ENCODE data around the gene ENAH. TPM values are rescaled to one million over a fixed set of nuclear protein-coding genes. Genes with fewer than 3 reads are reported as not detected.
A peak's percentile ranks its signal among the peaks of the same experiment; 100 is the strongest.

The ENAH gene
- total RNA-seq, 1 donor from 2014 or later: 749 TPM

DNA sequence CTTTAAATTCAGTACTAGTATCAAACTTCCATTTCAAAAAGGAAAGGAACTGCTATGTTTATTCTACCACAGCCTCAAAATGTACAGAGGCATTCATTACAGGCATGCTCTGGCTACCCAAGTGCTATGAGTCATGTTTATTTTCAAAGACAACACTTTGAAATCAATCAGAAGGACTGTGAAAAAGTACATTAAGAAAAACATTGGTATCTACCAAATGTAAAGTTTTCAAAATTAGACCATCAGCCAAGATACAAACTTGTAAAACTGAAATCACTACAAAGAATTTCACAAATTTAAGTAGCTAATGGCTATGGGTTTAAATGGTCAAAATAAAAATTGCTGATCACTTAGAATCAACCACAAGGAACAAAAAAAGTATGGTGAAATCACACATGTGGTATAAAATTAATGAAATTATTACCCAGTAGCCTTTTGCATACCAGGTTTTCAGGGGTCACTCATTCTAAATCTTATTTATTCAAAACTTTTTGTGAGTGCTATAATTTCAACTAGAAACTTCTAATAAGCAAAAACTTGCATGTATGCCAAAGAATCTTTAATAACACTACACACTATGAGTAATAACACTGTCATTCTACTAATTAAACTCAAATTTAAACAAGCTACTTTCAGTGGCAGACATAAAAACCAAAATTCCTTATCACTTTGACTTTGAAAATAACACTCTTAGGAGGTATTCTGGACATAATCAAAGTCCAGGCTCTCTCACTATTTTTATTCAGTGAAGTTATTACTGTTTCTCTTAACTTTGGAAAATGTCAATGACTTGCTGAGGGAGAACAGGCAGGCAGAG lies 49.2 kb downstream of the ENAH start:
- Mint-ChIP-seq H3K4me3 (ENCODE audit: unreplicated experiment) (peak overlapping the region; percentile 51), H3K27me3 (ENCODE audit: low read depth, unreplicated experiment) (no peaks in the 10 kb centered on the region), H3K27ac (ENCODE audit: unreplicated experiment) (peak overlapping the region; percentile 86), H3K9me3 (ENCODE audit: unreplicated experiment) (peaks cover 2% of the 10 kb centered on the region), H3K36me3 (ENCODE audit: low read depth, unreplicated experiment) (peaks cover 21% of the 10 kb centered on the region), H3K4me1 (ENCODE audit: low read depth, unreplicated experiment) (peaks cover 65% of the 10 kb centered on the region)
- Histone ChIP-seq H3K27me3 (ENCODE audit: insufficient read depth, low read length) (no peaks in the 10 kb centered on the region), H3K9me3 (ENCODE audit: insufficient read depth, low read depth, low read length) (no peaks in the 10 kb centered on the region), H3K79me2 (ENCODE audit: insufficient read depth, low read length) (peaks cover 99% of the 10 kb centered on the region), H3K9ac (ENCODE audit: low read length) (no peak overlapping the region), H2AFZ (ENCODE audit: low read depth, low read length) (no peak overlapping the region), H4K20me1 (ENCODE audit: insufficient read depth, low read length) (peaks cover 94% of the 10 kb centered on the region), H3K4me1 (ENCODE audit: insufficient read depth, low read length) (peaks cover 24% of the 10 kb centered on the region), H3K36me3 (ENCODE audit: insufficient read depth, low read length) (no peaks in the 10 kb centered on the region), H3K27ac (ENCODE audit: low read depth, low read length) (peak overlapping the region; percentile 22), H3K4me3 (ENCODE audit: insufficient read depth, low read depth, low read length) (no peak overlapping the region), H3K4me2 (ENCODE audit: low read length) (peak overlapping the region; percentile 54)
- peak; percentile 86 for FAIRE-seq
- no peak for TF ChIP-seq EZH2 (IDR thresholded peaks at IDR 0.05; ENCODE audit: insufficient read depth, low read length)
- TF ChIP-seq, protein P1, sequence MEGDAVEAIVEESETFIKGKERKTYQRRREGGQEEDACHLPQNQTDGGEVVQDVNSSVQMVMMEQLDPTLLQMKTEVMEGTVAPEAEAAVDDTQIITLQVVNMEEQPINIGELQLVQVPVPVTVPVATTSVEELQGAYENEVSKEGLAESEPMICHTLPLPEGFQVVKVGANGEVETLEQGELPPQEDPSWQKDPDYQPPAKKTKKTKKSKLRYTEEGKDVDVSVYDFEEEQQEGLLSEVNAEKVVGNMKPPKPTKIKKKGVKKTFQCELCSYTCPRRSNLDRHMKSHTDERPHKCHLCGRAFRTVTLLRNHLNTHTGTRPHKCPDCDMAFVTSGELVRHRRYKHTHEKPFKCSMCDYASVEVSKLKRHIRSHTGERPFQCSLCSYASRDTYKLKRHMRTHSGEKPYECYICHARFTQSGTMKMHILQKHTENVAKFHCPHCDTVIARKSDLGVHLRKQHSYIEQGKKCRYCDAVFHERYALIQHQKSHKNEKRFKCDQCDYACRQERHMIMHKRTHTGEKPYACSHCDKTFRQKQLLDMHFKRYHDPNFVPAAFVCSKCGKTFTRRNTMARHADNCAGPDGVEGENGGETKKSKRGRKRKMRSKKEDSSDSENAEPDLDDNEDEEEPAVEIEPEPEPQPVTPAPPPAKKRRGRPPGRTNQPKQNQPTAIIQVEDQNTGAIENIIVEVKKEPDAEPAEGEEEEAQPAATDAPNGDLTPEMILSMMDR (IDR thresholded peaks at IDR 0.05; ENCODE audit: insufficient read depth, low read depth, low read length): no peak
- peak; percentile 73 for DNase-seq (ENCODE audit: low read depth)

DNA sequence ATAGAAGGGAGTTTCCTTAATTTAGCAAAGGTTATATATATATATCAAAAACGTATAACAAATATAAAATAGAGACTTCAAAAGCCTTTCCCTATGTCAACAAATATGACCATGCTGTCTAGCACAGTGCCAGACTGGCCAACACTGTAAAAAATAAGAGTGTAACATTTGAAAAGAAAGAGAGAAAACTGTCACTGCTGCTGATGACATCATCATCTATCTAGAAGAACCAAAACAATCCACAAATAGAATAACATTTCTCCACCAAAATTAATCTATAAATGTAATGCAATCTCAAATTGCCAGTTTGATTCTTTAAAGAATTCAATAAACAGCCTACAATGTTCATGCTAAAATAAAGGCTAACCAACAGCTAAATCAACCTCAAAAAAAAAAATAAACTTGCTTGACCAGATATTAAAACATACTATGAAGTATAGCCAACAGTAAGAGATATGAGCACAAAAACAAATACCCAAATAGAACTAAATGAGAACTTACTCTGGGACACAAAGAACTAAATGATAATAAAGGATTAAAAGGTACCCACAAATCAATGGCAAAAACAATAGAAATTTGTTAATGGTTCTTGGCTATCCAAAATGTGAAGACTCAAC lies 50.2 kb downstream of the ENAH start:
- no peaks in the 10 kb centered on the region for H3K9me3 ChIP-seq (ENCODE audit: insufficient read depth, low read depth, low read length)
- no peaks in the 10 kb centered on the region for H3K36me3 ChIP-seq (ENCODE audit: insufficient read depth, low read length)
- no peak for FAIRE-seq
- H2AFZ ChIP-seq (ENCODE audit: low read depth, low read length): no peak overlapping the region
- peaks cover 99% of the 10 kb centered on the region for H3K79me2 ChIP-seq (ENCODE audit: insufficient read depth, low read length)
- Mint-ChIP-seq H3K36me3 (ENCODE audit: low read depth, unreplicated experiment) (peaks cover 21% of the 10 kb centered on the region), H3K4me3 (ENCODE audit: unreplicated experiment) (peak overlapping the region; percentile 77), H3K9me3 (ENCODE audit: unreplicated experiment) (peaks cover 2% of the 10 kb centered on the region), H3K27me3 (ENCODE audit: low read depth, unreplicated experiment) (no peaks in the 10 kb centered on the region), H3K4me1 (ENCODE audit: low read depth, unreplicated experiment) (peaks cover 66% of the 10 kb centered on the region), H3K27ac (ENCODE audit: unreplicated experiment) (peak overlapping the region; percentile 86)
- H3K27me3 ChIP-seq (ENCODE audit: insufficient read depth, low read length): no peaks in the 10 kb centered on the region
- H3K4me3 ChIP-seq (ENCODE audit: insufficient read depth, low read depth, low read length): no peak overlapping the region
- TF ChIP-seq, protein P1 (IDR thresholded peaks at IDR 0.05; ENCODE audit: insufficient read depth, low read depth, low read length): no peak
- no peak for TF ChIP-seq EZH2 (IDR thresholded peaks at IDR 0.05; ENCODE audit: insufficient read depth, low read length)
- peaks cover 24% of the 10 kb centered on the region for H3K4me1 ChIP-seq (ENCODE audit: insufficient read depth, low read length)
- no peak overlapping the region for H3K9ac ChIP-seq (ENCODE audit: low read length)
- no peak overlapping the region for H3K27ac ChIP-seq (ENCODE audit: low read depth, low read length)
- H3K4me2 ChIP-seq (ENCODE audit: low read length): peak overlapping the region; percentile 54
- no peak for DNase-seq (ENCODE audit: low read depth)
- peaks cover 94% of the 10 kb centered on the region for H4K20me1 ChIP-seq (ENCODE audit: insufficient read depth, low read length)
